GM19351 (cell line): ENCODE measurements around the gene SEMA3D.

Experiments used
- ATAC-seq: cut with Tn5 transposase; IDR thresholded peaks from one replicate; pipeline ENCODE4 v1.9.1; 2021; ENCODE audit warnings: mild to moderate bottlenecking, moderate library complexity; ENCODE audit not compliant: unreplicated experiment

SEMA3D gene

GRCh38 chr7:85126383-85126782 lies 60.5 kb downstream of the SEMA3D start:
- no peak for ATAC-seq

GRCh38 chr7:85125651-85126131 lies 61.2 kb downstream of the SEMA3D start:
- ATAC-seq: no peak

GRCh38 chr7:85125176-85125575 lies 61.7 kb downstream of the SEMA3D start:
- no peak for ATAC-seq

- ATAC-seq: no peak
Measured at GRCh38 chr7:85119934-85120333, 66.9 kb downstream of the SEMA3D start.

- ATAC-seq: no peak
Measured at GRCh38 chr7:85115862-85116261, 71.0 kb downstream of the SEMA3D start.

- ATAC-seq: no peak
Measured at GRCh38 chr7:85115006-85115405, 71.8 kb downstream of the SEMA3D start.

- ATAC-seq: no peak
Measured at GRCh38 chr7:85114342-85114741, 72.5 kb downstream of the SEMA3D start.

- no peak for ATAC-seq
Measured at GRCh38 chr7:85111761-85112160, 75.1 kb downstream of the SEMA3D start.

- no peak for ATAC-seq
Measured at GRCh38 chr7:85106719-85107118, 80.1 kb downstream of the SEMA3D start.

GRCh38 chr7:85104432-85105205 lies 82.2 kb downstream of the SEMA3D start:
- no peak for ATAC-seq

- ATAC-seq: no peak
Measured at GRCh38 chr7:85103962-85104361, 82.9 kb downstream of the SEMA3D start.

GRCh38 chr7:85103357-85103756 lies 83.5 kb downstream of the SEMA3D start:
- ATAC-seq: no peak

GRCh38 chr7:85102813-85103350 lies 84.0 kb downstream of the SEMA3D start:
- ATAC-seq: no peak

GRCh38 chr7:85101347-85101746 lies 85.5 kb downstream of the SEMA3D start:
- no peak for ATAC-seq

GRCh38 chr7:85097844-85098243 lies 89.0 kb downstream of the SEMA3D start:
- ATAC-seq: no peak

- ATAC-seq: no peak
Measured at GRCh38 chr7:85095806-85096205, 91.0 kb downstream of the SEMA3D start.

GRCh38 chr7:85095366-85095765 lies 91.5 kb downstream of the SEMA3D start:
- no peak for ATAC-seq

GRCh38 chr7:85094046-85094725 lies 92.7 kb downstream of the SEMA3D start:
- no peak for ATAC-seq

GRCh38 chr7:85091565-85091928 lies 95.3 kb downstream of the SEMA3D start:
- no peak for ATAC-seq

GRCh38 chr7:85090919-85091564 lies 95.8 kb downstream of the SEMA3D start:
- ATAC-seq: no peak

GRCh38 chr7:85090143-85090542 lies 96.7 kb downstream of the SEMA3D start:
- ATAC-seq: no peak

- ATAC-seq: no peak
Measured at GRCh38 chr7:85081846-85082245, 105.0 kb downstream of the SEMA3D start.
